ENCODE data around the gene HBQ1. TPM values are rescaled to one million over a fixed set of nuclear protein-coding genes. Genes with fewer than 3 reads are reported as not detected.
A peak's percentile ranks its signal among the peaks of the same experiment; 100 is the strongest.
"Not testable (repeated sequence)": the region's sequence is repeated elsewhere in the genome, so short reads cannot be mapped to it uniquely, and the experiment has no call there.

HBQ1 gene
- total RNA-seq, 1 experiment from 2014 or later = not detected

- DNase-seq (ENCODE audit: low read depth) = not testable (repeated sequence)
Observed at GRCh38 chr16:176006-176405, 4.3 kb upstream of the HBQ1 start.

DNA sequence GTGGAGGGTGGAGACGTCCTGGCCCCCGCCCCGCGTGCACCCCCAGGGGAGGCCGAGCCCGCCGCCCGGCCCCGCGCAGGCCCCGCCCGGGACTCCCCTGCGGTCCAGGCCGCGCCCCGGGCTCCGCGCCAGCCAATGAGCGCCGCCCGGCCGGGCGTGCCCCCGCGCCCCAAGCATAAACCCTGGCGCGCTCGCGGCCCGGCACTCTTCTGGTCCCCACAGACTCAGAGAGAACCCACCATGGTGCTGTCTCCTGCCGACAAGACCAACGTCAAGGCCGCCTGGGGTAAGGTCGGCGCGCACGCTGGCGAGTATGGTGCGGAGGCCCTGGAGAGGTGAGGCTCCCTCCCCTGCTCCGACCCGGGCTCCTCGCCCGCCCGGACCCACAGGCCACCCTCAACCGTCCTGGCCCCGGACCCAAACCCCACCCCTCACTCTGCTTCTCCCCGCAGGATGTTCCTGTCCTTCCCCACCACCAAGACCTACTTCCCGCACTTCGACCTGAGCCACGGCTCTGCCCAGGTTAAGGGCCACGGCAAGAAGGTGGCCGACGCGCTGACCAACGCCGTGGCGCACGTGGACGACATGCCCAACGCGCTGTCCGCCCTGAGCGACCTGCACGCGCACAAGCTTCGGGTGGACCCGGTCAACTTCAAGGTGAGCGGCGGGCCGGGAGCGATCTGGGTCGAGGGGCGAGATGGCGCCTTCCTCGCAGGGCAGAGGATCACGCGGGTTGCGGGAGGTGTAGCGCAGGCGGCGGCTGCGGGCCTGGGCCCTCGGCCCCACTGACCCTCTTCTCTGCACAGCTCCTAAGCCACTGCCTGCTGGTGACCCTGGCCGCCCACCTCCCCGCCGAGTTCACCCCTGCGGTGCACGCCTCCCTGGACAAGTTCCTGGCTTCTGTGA lies 3.5 kb upstream of the HBQ1 start, which contains the start of gene HBA1:
HBA1 (plus strand) TSS at position 204 of the 906 bp plus-strand sequence; CDS start at position 241, 37 bp downstream.
- DNase-seq (ENCODE audit: low read depth) = not testable (repeated sequence)

DNA sequence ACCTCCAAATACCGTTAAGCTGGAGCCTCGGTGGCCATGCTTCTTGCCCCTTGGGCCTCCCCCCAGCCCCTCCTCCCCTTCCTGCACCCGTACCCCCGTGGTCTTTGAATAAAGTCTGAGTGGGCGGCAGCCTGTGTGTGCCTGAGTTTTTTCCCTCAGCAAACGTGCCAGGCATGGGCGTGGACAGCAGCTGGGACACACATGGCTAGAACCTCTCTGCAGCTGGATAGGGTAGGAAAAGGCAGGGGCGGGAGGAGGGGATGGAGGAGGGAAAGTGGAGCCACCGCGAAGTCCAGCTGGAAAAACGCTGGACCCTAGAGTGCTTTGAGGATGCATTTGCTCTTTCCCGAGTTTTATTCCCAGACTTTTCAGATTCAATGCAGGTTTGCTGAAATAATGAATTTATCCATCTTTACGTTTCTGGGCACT lies 2.9 kb upstream of the HBQ1 start:
- DNase-seq (ENCODE audit: low read depth) = no peak

DNA sequence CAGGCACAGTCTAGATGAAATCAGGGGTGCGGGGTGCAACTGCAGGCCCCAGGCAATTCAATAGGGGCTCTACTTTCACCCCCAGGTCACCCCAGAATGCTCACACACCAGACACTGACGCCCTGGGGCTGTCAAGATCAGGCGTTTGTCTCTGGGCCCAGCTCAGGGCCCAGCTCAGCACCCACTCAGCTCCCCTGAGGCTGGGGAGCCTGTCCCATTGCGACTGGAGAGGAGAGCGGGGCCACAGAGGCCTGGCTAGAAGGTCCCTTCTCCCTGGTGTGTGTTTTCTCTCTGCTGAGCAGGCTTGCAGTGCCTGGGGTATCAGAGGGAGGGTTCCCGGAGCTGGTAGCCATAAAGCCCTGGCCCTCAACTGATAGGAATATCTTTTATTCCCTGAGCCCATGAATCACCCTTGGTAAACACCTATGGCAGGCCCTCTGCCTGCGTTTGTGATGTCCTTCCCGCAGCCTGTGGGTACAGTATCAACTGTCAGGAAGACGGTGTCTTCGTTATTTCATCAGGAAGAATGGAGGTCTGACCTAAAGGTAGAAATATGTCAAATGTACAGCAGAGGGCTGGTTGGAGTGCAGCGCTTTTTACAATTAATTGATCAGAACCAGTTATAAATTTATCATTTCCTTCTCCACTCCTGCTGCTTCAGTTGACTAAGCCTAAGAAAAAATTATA lies 2.1 kb upstream of the HBQ1 start:
- DNase-seq (ENCODE audit: low read depth) = no peak

GRCh38 chr16:178668-179015 lies 1.6 kb upstream of the HBQ1 start:
- DNase-seq (ENCODE audit: low read depth) = no peak

DNA sequence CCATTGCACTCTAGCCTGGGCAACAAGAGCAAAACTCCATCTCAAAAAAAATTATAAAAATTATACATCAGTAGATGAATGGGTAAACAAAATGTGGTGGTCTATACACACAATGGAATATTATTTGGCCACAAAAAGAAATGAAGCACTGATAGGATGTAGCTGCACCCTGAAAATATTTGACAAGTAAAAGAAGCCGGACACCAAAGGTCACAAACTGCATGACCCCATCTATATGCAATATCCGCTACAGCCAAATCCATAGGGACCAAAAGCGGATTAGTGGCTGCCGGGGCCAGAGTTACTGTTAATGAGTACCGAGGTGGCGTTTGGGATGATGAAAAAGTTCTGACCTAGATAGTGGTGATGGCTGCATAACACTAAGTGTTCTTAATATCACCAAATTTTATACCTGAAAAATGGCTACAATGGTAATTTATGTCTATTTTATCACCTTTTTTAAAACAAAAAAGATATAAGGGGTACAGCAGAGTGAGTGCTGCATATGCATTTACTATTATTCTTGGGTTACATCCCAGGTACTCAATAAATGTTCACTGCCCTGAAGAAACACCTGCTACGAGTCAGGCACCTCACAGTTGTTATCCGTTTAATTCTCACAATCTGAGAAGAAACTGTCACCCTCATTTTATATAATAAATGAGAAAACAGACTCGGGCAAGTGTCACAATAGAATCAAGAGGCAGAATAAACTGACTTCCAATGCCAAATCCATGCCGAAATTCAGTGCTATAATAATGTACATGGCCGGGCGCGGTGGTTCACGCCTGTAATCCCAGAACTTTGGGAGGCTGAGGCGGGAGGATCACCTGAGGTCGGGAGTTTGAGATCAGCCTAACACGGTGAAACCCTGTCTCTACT lies 807 bp upstream of the HBQ1 start:
- no peak for DNase-seq (ENCODE audit: low read depth)

DNA sequence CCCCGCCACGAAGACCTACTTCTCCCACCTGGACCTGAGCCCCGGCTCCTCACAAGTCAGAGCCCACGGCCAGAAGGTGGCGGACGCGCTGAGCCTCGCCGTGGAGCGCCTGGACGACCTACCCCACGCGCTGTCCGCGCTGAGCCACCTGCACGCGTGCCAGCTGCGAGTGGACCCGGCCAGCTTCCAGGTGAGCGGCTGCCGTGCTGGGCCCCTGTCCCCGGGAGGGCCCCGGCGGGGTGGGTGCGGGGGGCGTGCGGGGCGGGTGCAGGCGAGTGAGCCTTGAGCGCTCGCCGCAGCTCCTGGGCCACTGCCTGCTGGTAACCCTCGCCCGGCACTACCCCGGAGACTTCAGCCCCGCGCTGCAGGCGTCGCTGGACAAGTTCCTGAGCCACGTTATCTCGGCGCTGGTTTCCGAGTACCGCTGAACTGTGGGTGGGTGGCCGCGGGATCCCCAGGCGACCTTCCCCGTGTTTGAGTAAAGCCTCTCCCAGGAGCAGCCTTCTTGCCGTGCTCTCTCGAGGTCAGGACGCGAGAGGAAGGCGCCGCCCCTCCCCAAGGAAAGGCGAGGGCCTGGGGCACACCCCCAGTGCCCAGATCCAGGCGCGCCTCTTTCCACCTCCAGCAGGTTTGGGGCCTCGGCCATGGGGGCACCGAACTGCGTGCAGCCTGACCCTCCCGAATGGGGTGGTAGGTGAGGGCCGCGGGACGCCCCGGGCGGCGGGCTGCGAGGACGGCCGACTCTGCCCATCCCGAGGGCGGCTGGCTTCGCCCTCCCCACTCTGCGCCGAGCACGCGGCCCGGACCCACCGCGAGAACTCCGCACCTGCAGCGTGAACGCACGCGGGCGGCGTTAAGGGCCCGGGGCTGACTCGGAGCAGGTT lies 664 bp downstream of the HBQ1 start:
- DNase-seq (ENCODE audit: low read depth) = peak; percentile 62

GRCh38 chr16:181565-182021 lies 1.3 kb downstream of the HBQ1 start:
- DNase-seq (ENCODE audit: low read depth) = no peak

- DNase-seq (ENCODE audit: low read depth) = no peak
Observed at GRCh38 chr16:183005-183404, 2.7 kb downstream of the HBQ1 start.

GRCh38 chr16:185213-185612 lies 5.0 kb downstream of the HBQ1 start:
- DNase-seq (ENCODE audit: low read depth) = no peak

DNA sequence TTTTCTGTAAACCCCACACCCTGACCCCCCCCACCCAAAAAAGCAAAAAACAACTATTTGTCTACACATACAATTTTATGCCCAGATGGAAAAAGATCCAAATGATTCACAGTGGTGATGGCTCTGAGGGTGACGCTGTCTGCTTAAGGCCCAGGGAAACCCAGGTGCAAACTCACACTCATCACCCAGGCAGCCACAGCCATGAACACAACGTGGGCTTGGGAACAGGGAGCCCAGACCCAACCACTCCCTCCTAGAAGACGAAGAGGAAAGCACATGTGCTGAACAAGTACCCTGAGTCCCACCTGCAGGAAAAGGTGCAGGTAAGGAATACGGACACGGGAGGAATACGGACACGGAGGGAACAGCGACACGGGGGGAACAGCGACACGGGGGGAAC lies 5.4 kb downstream of the HBQ1 start:
- DNase-seq (ENCODE audit: low read depth) = no peak

- no peak for DNase-seq (ENCODE audit: low read depth)
Observed at GRCh38 chr16:187330-187729, 7.1 kb downstream of the HBQ1 start.

GRCh38 chr16:188674-189073 lies 8.4 kb downstream of the HBQ1 start:
- DNase-seq (ENCODE audit: low read depth) = no peak

GRCh38 chr16:189604-190186 lies 9.4 kb downstream of the HBQ1 start:
- no peak for DNase-seq (ENCODE audit: low read depth)

DNA sequence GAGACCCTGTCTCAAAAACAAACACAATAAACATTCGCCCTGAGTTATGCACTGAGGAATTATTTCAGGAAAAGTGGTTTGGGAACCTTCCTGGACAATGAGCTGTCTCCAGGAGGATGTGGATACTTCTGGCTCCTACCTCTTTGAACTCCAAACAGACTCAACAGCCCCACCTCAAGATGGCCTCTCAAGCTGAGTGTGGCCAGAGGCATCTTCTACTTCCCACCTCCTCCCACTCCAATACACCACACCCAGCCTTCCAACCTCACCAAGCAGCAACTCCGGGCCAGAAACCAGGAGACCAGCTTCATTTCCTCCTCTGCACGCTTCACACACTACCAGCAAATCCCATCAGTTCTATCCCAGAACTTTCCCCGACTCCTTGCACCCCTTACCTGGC lies 11.6 kb downstream of the HBQ1 start:
- DNase-seq (ENCODE audit: low read depth) = no peak

GRCh38 chr16:192686-193085 lies 12.4 kb downstream of the HBQ1 start:
- DNase-seq (ENCODE audit: low read depth) = no peak

DNA sequence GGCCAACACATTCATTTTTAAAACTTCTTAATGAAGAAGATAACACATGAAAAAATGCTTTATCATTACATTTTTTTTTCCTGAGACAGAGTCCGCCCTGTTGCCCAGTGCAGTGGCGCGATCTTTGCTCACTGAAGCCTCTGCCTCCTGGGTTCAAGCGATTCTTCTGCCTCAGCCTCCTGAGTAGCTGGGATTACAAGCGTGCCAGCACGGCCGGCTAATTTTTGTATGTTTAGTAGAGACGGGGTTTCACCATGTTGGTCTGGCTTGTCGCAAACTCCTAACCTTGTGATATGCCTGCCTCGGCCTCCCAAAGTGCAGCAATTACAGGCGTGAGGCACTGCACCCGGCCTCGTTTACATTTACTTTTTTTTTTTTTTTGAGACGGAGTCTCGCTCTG lies 13.2 kb downstream of the HBQ1 start:
- DNase-seq (ENCODE audit: low read depth) = no peak

GRCh38 chr16:194516-194915 lies 14.3 kb downstream of the HBQ1 start:
- DNase-seq (ENCODE audit: low read depth) = no peak

DNA sequence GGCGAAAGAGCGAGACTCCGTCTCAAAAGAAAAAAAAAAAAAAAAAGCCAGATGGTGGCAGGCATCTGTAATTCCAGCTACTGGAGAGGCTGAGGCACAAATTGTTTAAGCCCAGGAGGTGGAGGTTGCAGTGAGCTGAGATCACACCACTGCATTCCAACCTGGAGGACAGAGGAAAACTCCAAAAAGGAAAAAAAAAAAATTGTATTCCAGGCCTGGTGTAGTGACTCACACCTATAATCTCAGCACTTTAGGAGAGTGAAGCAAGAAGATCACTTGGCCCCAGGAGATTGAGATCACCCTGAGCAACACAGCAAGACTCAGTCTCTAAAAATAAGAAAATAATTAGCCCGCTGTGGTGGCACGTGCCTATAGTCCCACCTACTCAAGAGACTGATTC lies 20.1 kb downstream of the HBQ1 start:
- DNase-seq (ENCODE audit: low read depth) = peak; percentile 82

GRCh38 chr16:203246-203645 lies 23.0 kb downstream of the HBQ1 start:
- DNase-seq (ENCODE audit: low read depth) = no peak

DNA sequence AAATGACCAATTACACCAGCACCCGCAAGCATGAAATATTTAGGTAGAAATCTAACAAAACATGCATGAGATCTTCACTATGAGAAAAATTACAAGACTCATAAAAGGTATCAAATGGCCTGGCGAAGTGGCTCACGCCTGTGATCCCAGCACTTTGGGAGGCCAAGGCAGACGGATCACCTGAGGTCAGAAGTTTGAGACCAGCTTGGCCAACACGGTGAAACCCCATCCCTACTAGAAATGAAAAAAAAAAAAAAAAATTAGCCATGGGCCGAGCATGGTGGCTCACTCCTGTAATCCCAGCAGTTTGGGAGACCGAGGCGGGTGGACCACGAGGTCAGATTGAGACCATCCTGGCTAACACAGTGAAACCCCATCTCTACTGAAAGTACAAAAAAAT lies 23.8 kb downstream of the HBQ1 start:
- DNase-seq (ENCODE audit: low read depth) = not testable (repeated sequence)

All from M059J (cell line).